Endothelial cell (in vitro differentiated cells): ENCODE data around the gene CDX1. TPM values are rescaled to one million over a fixed set of nuclear protein-coding genes. Genes with fewer than 3 reads are reported as not detected.
A peak's percentile ranks its signal among the peaks of the same experiment; 100 is the strongest.

Source experiments
- DNase-seq: peaks from one replicate; pipeline ENCODE4 v3.0.0; 2021; ENCODE audit warnings: low spot score
- H3K27ac Mint-ChIP-seq: one replicate; pipeline ENCODE4 v1.8.0; 2021; ENCODE audit warnings: mixed read lengths, inconsistent platforms; ENCODE audit not compliant: unreplicated experiment
- H3K27me3 Mint-ChIP-seq: one replicate; pipeline ENCODE4 v1.8.0; 2021; ENCODE audit warnings: mild to moderate bottlenecking, moderate library complexity, mixed read lengths, inconsistent platforms; ENCODE audit not compliant: unreplicated experiment
- H3K36me3 Mint-ChIP-seq: one replicate; pipeline ENCODE4 v1.8.0; 2021; ENCODE audit warnings: mild to moderate bottlenecking, low read depth, mixed read lengths, inconsistent platforms; ENCODE audit not compliant: unreplicated experiment
- H3K4me1 Mint-ChIP-seq: one replicate; pipeline ENCODE4 v1.8.0; 2021; ENCODE audit warnings: mild to moderate bottlenecking, mixed read lengths, inconsistent platforms; ENCODE audit not compliant: unreplicated experiment
- H3K4me3 Mint-ChIP-seq: one replicate; pipeline ENCODE4 v1.8.0; 2021; ENCODE audit warnings: mild to moderate bottlenecking, mixed read lengths, inconsistent platforms; ENCODE audit not compliant: unreplicated experiment
- H3K9me3 Mint-ChIP-seq: one replicate; pipeline ENCODE4 v1.8.0; 2021; ENCODE audit warnings: mixed read lengths, inconsistent platforms; ENCODE audit not compliant: unreplicated experiment
- CTCF ChIP-seq: fragments of 200-600 bp; sonication (generic); IDR thresholded peaks from one replicate; pipeline ENCODE4 v1.5.0; 2021; ENCODE audit warnings: antibody characterized with exemption; ENCODE audit not compliant: unreplicated experiment
- total RNA-seq: library from RNA; stranded (reverse); fragmentation: NEBNext Ultra II Directional; extraction: Animal tissue kit (Norgen Biotek cat#: 25700); gene quantifications from one replicate; pipeline ENCODE4 v1.2.1, GENCODE V29; 2021; ENCODE audit not compliant: unreplicated experiment

CDX1 gene
- total RNA-seq, 1 donor from 2014 or later, result 0.59 TPM

GRCh38 chr5:150159031-150159430, 7.5 kb upstream of the CDX1 start:
- H3K27me3 Mint-ChIP-seq, result peaks cover 11% of the 10 kb centered on the region
- H3K4me3 Mint-ChIP-seq, result no peak overlapping the region
- H3K36me3 Mint-ChIP-seq, result peaks cover 8% of the 10 kb centered on the region
- peaks cover 19% of the 10 kb centered on the region for H3K4me1 Mint-ChIP-seq
- DNase-seq, result no peak
- no peak overlapping the region for H3K27ac Mint-ChIP-seq
- no peak for TF ChIP-seq CTCF
- no peaks in the 10 kb centered on the region for H3K9me3 Mint-ChIP-seq

GRCh38 chr5:150159741-150160179, 6.8 kb upstream of the CDX1 start:
- TF ChIP-seq CTCF, result no peak
- DNase-seq, result no peak
- Mint-ChIP-seq H3K27ac (no peak overlapping the region), H3K4me3 (no peak overlapping the region), H3K36me3 (peaks cover 4% of the 10 kb centered on the region), H3K27me3 (peaks cover 15% of the 10 kb centered on the region), H3K4me1 (peaks cover 21% of the 10 kb centered on the region), H3K9me3 (no peaks in the 10 kb centered on the region)

GRCh38 chr5:150160448-150161081, 6.0 kb upstream of the CDX1 start:
- Mint-ChIP-seq H3K36me3 (peaks cover 5% of the 10 kb centered on the region), H3K4me1 (peaks cover 24% of the 10 kb centered on the region), H3K27me3 (peaks cover 18% of the 10 kb centered on the region), H3K4me3 (no peak overlapping the region), H3K9me3 (no peaks in the 10 kb centered on the region), H3K27ac (no peak overlapping the region)
- no peak for DNase-seq
- TF ChIP-seq CTCF, result no peak

- Mint-ChIP-seq H3K27me3 (peaks cover 24% of the 10 kb centered on the region), H3K4me3 (no peak overlapping the region), H3K27ac (no peak overlapping the region), H3K4me1 (peaks cover 22% of the 10 kb centered on the region), H3K36me3 (peaks cover 6% of the 10 kb centered on the region), H3K9me3 (no peaks in the 10 kb centered on the region)
- peak; percentile 97 for DNase-seq
- peak; percentile 88 for TF ChIP-seq CTCF
These were observed 5.1 kb upstream of the CDX1 start for GRCh38 chr5:150161242-150162141.

GRCh38 chr5:150162142-150162513, 4.5 kb upstream of the CDX1 start:
- Mint-ChIP-seq H3K27me3 (peaks cover 24% of the 10 kb centered on the region), H3K27ac (no peak overlapping the region), H3K9me3 (no peaks in the 10 kb centered on the region), H3K4me1 (peaks cover 22% of the 10 kb centered on the region), H3K4me3 (no peak overlapping the region), H3K36me3 (peaks cover 6% of the 10 kb centered on the region)
- TF ChIP-seq CTCF, result no peak
- DNase-seq, result no peak
